HG02798 (cell line): Measurements from ENCODE around the gene MILR1.
"Not testable (repeated sequence)": the region's sequence is repeated elsewhere in the genome, so short reads cannot be mapped to it uniquely, and the experiment has no call there.

Experiments used
- ATAC-seq: cut with Tn5 transposase; IDR thresholded peaks from one replicate; pipeline ENCODE4 v1.9.1; 2021; ENCODE audit warnings: mild to moderate bottlenecking; ENCODE audit not compliant: unreplicated experiment, poor library complexity

Gene MILR1

GRCh38 chr17:64448665-64449512 lies at the start of gene MILR1:
TSS of gene MILR1 (plus strand) at chr17:64449115. CDS start at chr17:64449169, 54 bp downstream.
- no peak for ATAC-seq

- ATAC-seq, result no peak
These were observed 49.2 kb upstream of the MILR1 start for GRCh38 chr17:64399767-64400156.

- no peak for ATAC-seq
These were observed 48.3 kb upstream of the MILR1 start for GRCh38 chr17:64400642-64401041.

- no peak for ATAC-seq
These were observed 47.6 kb upstream of the MILR1 start for GRCh38 chr17:64401244-64401860.

- no peak for ATAC-seq
These were observed 47.0 kb upstream of the MILR1 start for GRCh38 chr17:64401941-64402340.

GRCh38 chr17:64402469-64402868 lies 46.4 kb upstream of the MILR1 start:
- no peak for ATAC-seq

- no peak for ATAC-seq
These were observed 44.9 kb upstream of the MILR1 start for GRCh38 chr17:64403881-64404460.

- no peak for ATAC-seq
These were observed 42.4 kb upstream of the MILR1 start for GRCh38 chr17:64406321-64407200.

GRCh38 chr17:64410750-64411490 lies 38.0 kb upstream of the MILR1 start:
- no peak for ATAC-seq

GRCh38 chr17:64411999-64412771 lies 36.7 kb upstream of the MILR1 start:
- ATAC-seq, result no peak

GRCh38 chr17:64412944-64413381 lies 36.0 kb upstream of the MILR1 start:
- no peak for ATAC-seq

- peak; percentile 67 for ATAC-seq
These were observed 35.4 kb upstream of the MILR1 start for GRCh38 chr17:64413513-64413912.

- ATAC-seq, result no peak
These were observed 30.2 kb upstream of the MILR1 start for GRCh38 chr17:64418506-64419339.

- peak; percentile 57 for ATAC-seq
These were observed 28.7 kb upstream of the MILR1 start for GRCh38 chr17:64420143-64420670.

GRCh38 chr17:64422121-64422520 lies 26.8 kb upstream of the MILR1 start:
- ATAC-seq, result not testable (repeated sequence)

- ATAC-seq, result no peak
These were observed 25.0 kb upstream of the MILR1 start for GRCh38 chr17:64423881-64424280.

- ATAC-seq, result no peak
These were observed 24.5 kb upstream of the MILR1 start for GRCh38 chr17:64424324-64424849.

- ATAC-seq, result no peak
These were observed 23.7 kb upstream of the MILR1 start for GRCh38 chr17:64425191-64425590.
